ENCODE results near the gene HELZ.

The HELZ gene

DNA sequence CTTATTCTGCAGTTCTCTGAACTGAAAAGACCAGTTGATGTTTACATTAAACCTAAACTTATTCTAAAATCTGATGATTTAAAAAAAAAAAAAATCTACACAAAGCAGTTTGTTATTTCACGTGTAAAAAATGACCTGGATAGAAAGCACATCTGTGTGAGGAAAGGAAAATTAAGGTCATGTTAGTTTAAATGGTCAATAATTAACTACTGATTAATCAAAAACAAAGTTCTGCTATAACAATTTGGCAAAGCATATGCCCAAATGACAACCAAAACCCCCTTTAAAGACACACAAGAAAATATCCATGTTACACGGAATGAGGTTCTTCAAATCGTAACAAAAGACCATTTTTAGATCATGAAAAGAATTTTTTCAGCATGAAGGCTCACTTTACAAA is 170.2 kb downstream of the HELZ start:
- DNase-seq (ENCODE audit: low read depth) = no peak

DNA sequence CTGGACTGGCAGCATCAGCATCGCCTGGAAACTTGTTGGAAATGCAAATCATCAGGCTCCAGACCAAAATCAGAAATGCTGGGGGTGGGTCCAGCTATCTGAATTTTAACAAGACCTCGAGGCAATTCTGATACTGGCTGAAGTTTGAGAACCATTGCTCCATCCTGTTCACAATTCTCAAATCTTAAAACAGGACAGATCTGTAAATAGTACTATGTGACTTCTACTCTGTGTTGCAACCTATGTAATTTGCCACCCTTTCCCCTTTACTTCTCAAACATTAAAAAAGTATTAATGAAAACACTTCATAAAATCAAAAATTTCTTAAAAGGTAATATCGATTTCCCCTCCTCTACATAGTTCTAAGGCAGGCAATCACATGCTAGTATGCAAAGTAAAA is 172.1 kb downstream of the HELZ start:
- no peak for DNase-seq (ENCODE audit: low read depth)

DNA sequence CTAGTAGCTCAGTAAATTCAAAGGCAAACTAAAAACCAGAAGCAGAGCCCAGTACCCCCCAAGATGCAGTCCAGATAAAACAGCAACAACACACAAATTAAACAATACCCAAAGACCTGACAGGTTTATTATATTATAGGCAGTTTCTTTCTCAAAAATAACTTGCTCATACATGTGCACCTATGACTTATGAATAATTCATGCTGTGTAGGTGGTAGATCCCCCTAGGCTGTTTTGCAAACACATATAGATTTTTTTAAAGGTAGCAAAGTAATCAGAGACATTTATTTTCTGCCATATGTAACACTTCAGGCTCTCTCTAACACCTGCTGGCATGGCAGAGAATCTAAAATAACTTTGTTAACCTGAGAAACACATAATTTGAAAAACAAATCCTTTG is 173.4 kb downstream of the HELZ start:
- no peak for DNase-seq (ENCODE audit: low read depth)

DNA sequence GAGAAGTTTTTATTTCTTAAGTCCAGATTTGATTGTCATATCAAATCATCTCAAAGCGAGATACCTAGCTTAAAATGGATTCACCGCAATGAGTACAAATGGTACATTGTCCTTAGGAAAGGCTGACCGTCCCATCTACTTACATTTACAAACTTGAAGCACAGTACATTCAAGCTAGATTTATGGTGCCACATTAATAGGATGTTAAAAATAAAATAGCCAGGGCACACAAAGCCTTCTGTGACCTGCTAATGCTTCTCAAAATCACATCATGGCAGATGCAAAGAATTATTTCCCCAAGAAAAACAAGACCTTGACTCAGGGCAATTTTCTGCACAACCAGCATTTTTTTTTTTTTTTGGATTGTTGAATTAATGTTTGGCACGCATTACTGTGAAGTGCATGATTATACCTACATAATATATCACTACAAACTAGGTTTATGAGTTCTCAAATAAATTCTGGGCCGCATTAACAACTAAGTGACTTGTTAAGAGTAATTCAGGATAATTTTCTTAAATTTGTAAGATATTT is 175.3 kb downstream of the HELZ start:
- no peak for DNase-seq (ENCODE audit: low read depth)

DNA sequence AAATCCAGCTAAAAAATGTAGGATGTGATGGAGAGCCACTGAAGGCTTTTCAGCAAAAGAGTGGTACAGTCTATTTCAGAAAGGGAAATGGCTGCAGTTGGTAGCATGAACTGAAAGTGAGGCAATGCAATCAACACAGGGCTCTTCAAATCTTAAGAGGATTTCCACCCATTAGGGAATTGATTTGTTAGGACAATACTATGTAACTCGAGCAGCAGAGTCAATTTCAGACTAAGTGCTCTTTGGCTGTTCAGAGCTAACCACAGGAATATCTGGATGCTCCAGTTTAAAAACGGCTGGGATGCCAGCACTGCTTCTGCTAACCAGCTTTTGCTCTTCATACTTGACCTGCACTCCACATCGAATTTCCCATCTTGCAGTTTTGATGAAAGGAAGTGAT is 176.0 kb downstream of the HELZ start:
- no peak for DNase-seq (ENCODE audit: low read depth)

DNA sequence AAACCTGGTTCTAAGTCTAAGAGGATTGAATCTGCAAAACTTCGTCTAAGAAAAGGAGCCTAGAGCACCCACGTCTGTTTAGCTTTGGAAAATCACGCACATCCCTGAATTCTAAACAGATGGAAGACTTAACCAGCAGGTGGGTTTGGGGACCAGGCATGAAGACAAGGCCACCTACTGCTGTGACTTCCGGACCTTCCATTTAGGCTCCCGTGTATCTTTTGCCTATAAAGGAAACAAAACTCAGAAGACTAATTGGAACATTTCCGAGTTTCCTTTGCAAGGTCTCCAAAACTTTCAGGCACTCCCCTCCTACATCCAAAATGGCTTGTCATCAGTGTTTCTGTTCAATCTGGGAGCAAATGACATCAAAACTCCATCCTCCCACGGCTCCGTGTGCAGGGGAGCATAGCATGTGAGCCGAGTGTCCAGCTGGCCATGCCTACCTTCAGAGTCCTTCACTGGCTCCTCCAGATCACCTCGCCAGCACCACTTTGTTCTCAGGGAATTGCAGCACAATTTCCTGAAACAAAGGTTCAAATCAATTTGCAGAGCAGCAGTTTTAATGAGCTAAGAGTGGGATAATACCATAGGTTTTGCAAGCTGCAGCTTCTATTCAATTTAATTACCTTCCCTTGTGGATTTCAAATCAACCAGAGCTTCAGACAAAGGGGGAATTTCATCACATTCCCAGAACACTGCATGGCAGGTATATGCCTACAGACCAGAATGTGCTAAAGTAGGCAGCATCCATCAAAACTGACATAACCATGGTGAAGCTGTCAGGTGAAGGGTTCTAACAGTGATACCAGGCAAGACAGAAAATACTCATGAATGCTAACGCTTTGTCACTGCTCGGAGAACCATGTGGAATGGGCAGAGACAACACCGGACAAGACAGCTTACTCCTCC is 177.2 kb downstream of the HELZ start:
- DNase-seq (ENCODE audit: low read depth) = no peak

DNA sequence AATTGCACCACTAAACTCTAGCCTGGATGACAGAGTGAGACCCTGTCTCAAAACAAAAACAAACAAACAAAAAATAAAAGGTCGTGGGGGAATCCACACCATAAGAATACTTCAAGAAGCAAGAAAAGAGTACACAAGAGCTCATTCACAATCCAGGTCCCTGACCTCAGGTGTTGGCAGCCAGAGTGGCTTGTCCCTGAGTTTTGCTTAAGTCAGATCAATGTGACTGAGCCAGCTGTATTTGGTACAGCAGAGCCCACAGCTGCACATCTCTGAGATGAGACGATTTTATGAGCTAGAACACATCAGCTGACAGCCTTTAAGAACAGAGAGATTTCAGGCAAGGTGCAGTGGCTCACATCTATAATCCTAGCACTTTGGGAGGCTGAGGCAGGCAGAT is 178.3 kb downstream of the HELZ start:
- no peak for DNase-seq (ENCODE audit: low read depth)

DNA sequence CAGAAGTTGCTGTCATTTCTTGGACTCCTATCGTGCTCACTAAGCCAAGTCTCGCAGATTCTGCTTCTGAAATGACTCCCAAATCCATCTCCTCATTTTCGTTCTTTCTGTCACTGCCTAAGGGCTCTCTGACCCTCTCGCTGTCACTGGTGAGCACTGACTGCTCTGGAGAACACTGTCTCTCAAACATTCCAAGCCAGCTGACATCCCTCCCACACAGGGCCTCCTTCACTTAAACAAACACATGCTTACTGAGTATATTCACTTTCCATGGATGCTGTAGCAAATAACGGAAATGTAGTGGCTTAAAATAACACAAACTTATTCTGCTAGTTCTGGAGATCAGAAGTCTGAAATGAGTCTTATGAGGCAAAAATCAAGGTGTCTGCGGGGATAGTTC is 181.9 kb downstream of the HELZ start:
- no peak for DNase-seq (ENCODE audit: low read depth)

DNA sequence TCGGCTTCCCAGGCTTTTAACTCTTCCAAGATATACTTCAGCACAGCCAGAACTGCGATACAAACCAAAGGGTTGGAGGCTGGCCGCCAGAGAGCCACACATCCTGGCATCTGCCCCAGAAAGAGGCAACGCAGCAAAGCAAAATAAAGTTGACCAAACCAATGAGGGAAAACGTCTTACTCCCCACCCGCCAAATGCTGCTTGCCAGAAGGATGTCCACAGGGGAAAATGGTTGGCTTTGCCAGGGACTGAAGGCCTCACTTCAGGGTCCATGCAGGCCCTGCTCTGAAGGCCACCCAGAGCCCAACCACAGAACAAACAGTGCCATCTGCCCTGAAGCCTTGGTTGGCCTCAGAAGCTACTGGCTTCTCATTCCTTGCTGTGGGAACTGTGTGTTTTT is 185.6 kb downstream of the HELZ start:
- no peak for DNase-seq (ENCODE audit: low read depth)

DNA sequence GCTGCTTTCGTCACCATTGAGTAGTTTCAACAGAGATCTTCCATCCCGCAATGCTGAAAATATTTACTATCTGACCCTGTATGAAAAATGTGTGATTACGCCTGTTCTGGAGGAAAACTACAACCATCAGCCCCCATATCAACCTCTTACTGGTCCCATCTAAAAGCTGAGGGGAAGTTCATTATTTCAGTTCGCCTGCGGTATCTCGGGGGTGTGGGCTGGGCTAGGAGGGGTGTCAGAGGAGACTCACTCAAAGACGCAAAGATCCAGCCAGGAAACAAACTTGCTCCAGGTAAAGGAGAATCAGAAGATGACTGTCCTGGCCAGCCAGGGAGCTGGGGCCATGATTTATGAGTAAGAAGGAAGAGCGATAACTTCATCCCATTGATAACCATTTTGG is 187.0 kb downstream of the HELZ start:
- no peak for DNase-seq (ENCODE audit: low read depth)

DNA sequence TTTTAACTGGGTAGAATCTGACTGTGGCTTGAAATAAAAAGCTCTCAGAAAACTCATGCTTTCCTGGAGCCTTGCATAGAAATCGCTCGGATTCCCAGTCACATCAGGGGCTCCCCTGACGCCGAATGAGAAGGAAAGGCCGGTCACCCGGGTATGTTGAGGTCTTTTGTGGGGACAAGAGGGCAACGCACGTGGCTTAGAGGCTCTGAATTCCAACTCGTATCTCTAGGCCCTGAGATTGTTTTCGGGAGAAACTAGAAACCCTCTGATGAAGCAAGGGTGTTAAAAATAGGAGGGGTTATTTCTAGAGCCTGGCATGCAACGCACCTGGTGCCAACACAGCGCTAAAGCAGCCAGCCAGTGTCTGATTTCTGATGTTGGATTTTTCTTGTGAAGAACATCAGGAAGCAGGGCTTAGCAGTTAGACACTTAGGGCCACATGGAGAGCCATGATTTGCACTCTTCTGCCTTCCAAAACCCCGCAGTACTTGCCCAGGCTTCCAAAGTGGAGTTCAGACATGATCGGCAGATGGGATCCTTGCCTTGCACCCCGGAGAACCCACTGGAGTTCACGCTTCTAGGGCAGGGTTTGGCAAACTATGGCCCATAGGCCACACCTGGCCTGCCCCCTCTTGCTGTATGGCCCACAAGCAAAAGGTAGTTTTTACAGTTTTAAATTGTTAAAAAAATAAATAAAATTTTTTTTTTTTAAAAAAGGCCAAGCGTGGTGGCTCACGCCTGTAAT is 188.1 kb downstream of the HELZ start:
- DNase-seq (ENCODE audit: low read depth) = no peak

DNA sequence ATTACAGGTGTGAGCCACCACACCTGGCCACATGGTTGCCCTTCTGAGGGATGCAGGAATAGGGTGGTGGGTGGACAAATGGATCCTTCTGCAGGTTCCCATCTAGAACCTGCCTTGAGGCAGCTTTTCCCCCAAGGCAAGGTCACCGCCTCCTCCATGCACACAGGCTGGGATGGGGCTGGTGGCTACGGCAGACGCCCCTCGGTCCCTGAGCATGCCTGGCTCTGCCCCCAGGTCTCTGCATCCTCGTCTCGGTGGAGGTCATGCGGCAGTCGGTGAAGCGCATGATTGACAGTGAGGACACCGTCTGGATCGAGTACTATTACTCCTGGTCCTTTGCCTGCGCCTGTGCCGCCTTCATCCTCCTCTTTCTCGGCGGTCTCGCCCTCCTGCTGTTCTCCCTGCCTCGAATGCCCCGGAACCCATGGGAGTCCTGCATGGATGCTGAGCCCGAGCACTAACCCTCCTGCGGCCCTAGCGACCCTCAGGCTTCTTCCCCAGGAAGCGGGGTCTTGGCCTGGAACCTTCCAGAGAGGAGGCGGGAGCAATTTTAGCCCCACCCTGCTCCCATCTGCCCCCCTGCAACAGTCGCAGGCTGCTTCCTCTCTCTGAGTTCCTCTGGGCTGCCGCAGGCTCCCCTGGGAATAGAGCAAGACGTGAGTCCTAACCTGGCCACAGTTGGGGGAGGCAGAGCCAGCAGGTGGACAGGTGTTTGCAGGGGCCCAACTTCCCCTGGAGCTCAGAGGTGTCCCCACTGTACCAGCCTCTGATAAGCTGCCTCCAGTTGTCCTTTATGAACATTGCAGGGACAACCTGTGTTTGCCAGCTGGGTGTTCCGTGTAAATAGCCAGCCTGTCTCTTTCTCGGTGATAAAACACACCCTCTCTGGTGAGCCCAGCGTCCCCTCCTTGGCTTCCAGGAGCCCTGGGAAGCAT is 188.9 kb downstream of the HELZ start:
- no peak for DNase-seq (ENCODE audit: low read depth)

DNA sequence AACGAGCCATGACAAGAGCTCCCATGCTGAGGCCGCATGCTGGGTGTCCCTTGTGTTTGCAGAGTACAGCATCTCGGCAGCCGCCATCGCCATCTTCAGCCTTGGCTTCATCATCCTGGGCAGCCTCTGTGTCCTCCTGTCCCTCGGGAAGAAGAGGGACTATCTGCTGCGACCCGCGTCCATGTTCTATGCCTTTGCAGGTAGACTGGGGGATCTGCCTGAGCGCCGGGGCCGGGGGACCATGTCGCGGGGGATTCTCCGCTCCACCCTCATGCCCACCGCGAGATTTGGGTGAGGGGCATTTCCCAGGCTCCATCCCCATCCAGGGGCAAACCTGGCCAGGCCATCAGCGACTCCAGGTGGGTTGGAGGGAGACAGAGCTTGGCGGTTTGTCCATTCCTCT is 190.0 kb downstream of the HELZ start:
- no peak for DNase-seq (ENCODE audit: low read depth)

DNA sequence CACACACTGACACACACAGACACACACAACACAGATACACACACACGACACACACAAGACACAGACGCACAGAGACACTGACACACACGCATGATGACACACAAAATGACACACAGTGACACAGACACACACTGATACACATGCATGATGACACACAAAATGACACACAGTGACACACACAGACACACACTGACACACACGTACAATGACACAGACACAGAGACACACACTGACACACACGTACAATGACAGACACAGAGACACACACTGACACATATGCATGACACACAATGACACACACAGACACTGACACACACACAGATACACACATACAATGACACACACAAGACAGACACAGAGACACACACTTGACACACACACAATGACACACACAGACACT is 190.4 kb downstream of the HELZ start:
- DNase-seq (ENCODE audit: low read depth) = no peak

DNA sequence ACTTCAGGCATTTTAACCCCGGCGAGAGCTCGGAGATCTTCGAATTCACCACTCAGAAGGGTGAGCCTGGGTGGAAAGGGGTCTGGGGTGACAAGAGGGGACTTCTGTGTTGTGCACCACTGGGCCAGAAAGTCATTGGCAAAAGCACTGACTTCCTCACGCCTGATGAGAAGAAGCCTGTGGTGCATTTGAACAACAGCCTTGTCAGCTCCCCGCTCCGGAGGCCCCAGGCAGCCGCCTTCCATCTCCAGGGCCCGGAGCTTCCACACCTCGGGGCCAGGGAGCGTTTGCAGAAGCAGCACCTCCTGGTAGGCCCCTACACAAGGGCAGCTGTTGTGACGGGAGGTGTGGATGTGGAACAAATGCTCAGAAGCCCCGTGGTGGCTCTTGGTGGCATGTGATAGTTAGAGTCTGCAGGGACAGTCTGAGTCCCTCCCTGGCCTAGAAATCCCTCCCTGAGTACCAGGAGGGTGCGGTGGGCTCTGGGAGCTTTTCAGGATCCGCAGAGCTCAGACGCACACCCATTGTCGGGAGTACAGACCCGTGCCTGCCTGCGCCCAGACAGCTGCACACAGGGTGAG is 190.9 kb downstream of the HELZ start:
- DNase-seq (ENCODE audit: low read depth) = no peak

DNA sequence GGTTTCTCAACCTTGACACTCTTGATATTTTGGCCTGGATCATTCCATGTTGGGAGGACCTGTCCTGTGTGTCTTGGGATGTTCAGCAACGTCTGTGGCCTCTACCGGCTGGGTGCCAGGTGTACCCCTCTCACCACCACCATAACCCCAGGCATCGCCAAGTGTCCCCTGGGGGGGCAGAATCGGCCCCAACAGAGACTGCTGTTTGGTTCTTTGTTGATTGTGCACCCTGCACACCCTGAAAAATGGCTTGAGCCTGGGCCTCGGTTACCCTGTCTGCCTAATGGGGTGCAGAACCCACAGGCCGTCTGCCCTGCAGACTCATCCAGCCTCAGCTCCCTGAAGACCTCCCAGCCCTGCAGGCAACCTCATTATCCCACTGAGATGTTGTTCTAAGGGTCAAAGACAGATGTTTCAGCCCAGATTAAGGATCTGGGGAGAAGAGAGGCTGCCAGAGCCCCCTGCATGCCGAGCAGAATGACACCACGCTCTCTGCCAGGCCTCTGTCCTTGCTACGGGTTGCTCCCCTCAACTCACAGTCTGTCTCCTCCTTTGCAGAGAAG is 191.5 kb downstream of the HELZ start:
- DNase-seq (ENCODE audit: low read depth) = no peak

DNA sequence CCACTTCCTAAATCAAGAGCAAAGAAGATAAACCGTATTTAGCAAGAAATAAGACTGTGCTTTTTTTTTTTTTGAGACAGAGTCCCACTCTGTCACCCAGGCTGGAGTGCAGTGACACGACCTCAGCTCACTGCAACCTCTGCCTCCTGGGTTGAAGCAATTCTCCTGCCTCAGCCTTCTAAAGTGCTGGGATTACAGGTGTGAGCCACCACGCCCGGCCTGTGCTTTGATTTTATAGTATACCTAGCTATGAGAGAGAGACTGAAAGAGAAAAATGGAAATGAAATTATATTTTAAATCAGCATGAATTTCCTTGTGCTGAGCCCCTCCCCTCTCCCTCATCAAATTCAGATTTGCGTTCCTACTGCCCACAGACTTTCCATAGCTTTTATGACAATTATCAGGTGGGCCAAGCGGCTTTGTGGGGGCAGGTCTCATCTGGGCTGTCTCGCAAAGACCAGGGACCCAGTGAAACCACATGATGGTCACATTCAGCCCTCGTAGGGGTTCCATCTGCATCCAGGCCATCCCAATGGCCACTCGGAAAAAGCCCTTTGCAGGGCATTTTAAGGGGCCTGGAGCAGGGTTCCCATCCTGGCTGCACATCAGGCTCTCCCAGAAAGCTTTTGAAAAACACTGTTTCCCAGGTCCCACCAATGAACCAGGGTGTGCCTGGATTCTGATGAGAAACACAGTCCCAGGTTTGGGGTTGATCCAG is 192.1 kb downstream of the HELZ start:
- DNase-seq (ENCODE audit: low read depth) = no peak

DNA sequence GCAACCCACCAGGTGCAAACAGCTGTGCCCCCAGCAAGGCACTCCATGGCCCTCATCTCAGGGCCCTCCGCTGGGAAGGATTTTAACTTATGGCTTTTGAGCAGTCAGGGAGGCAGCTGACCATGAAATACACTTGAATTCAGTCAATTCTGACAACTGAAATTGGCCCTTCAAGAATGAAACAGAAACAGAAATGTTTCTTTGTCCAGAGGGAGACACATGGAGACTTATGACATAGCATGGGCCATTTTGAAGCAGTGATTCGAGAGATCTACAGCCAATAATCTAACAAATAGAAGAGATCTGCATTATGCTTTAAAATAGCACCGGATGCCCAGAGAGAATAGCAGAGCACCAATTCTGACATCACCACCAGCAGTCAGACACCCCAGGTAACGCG is 193.2 kb downstream of the HELZ start:
- no peak for DNase-seq (ENCODE audit: low read depth)

DNA sequence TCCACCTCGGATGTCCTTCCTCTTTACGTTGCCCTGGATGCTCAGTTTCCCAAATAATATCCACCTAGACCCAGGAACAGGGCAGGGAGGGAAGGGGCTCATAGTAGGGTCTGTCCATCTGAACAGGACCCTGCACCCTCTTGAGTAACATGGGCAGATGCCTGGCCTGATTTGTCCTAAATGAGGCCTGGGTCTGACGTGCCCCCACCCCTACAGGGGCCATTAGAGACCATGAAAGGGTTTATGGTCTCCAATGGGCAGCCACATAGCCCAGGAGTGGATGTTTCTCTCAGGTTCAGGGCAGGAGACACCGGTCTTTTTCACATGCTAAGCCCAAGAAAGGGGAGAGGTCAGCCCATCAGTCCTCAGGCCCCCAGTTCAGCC is 193.8 kb downstream of the HELZ start:
- DNase-seq (ENCODE audit: low read depth) = no peak

DNA sequence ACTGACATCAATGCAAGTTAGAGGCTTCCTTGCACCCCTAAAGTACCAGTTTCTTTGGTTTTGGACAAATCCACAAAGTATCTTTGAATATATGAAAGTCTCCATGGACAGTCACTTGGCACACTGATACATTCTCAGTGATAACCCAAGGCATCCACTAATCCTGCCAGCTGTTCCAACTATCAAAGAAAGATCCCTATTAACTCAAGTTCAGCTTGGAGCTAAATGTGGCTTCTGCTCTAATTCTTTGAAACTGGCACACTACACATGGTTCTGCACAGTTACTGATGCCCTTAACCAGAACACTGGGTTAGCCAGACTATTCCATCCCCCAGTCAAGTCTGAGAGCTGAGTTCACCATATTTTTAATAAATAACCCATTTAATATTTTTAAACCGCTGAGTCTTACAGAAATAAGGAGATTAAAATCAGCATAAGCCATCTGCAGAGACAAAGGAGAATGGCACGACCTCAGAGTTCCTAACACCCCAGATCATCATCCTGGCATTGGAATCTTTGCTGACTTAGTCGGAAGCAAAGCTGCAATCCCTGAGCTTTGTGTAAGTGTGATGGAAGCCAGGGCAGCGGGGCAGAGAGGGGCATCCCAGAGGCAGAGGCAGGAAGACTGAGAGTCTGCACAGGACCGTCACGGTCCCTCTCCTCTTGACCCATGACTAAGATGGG is 194.4 kb downstream of the HELZ start:
- DNase-seq (ENCODE audit: low read depth) = peak; percentile 19

Measured in amniotic epithelial cell (primary cell).